IMR-90 (cell line): Measurements from ENCODE around the gene MAGEB16. TPM values are rescaled to one million over a fixed set of nuclear protein-coding genes. Genes with fewer than 3 reads are reported as not detected.

Experiments
- ATAC-seq: fragments of 200-7000 bp; cut with Tn5 transposase; 2 replicates; pipeline ENCODE4 v1.9.1; 2020; ENCODE audit warnings: low read depth, mild to moderate bottlenecking, moderate library complexity
- BruUV-seq: library from RNA; stranded (reverse); fragments of 400-500 nt; replicated peaks from 2 replicates; lab custom pipeline; 2021; lab: Mats Ljungman, UMichigan
- CTCF ChIA-PET: fragments of 300-600 bp; formaldehyde crosslinking; extraction: SDS; loops from one replicate; lab custom pipeline; 2021; ENCODE audit warnings: antibody characterized with exemption; lab: Yijun Ruan, JAX
- POLR2A ChIA-PET: fragments of 300-600 bp; sonication (Branson Sonifier 250); formaldehyde crosslinking; loops from one replicate; lab custom pipeline; 2022; ENCODE audit warnings: antibody characterized with exemption; ENCODE audit not compliant: unreplicated experiment; lab: Charles Lee
- DNase-seq: peaks from one replicate; pipeline ENCODE4 v3.0.0; 2013
- H2AFZ ChIP-seq: replicated peaks from 2 replicates; pipeline ENCODE3; 2013; ENCODE audit warnings: low read length, mild to moderate bottlenecking; ENCODE audit not compliant: poor library complexity
- H2AK5ac ChIP-seq: 2 replicates; pipeline ENCODE4 v1.6.1; 2013; ENCODE audit warnings: low read depth, low read length, inconsistent platforms
- H2AK9ac ChIP-seq: replicated peaks from 2 replicates; pipeline ENCODE3; 2013; ENCODE audit warnings: mild to moderate bottlenecking, low read depth, low read length, moderate library complexity; ENCODE audit not compliant: poor library complexity
- H2BK120ac ChIP-seq: 2 replicates; pipeline ENCODE4 v1.6.1; 2013; ENCODE audit warnings: low read depth, low read length, inconsistent platforms
- H2BK15ac ChIP-seq: 3 replicates; pipeline ENCODE4 v1.6.1; 2013; ENCODE audit warnings: low read depth, low read length, inconsistent platforms
- H2BK20ac ChIP-seq: 2 replicates; pipeline ENCODE4 v1.6.1; 2013; ENCODE audit warnings: low read depth, mild to moderate bottlenecking, inconsistent platforms, low read length, moderate library complexity
- H2BK5ac ChIP-seq: 2 replicates; pipeline ENCODE4 v1.6.1; 2013; ENCODE audit warnings: mild to moderate bottlenecking, low read depth, low read length, inconsistent platforms; ENCODE audit not compliant: poor library complexity, severe bottlenecking
- H3K14ac ChIP-seq: replicated peaks from 2 replicates; pipeline ENCODE4 v1.6.1; 2013; ENCODE audit warnings: low read depth, low read length, inconsistent platforms
- H3K18ac ChIP-seq: 2 replicates; pipeline ENCODE4 v1.6.1; 2013; ENCODE audit warnings: low read depth, low read length, control low read depth
- H3K23ac ChIP-seq: 2 replicates; pipeline ENCODE4 v1.6.1; 2013; ENCODE audit warnings: low read depth, low read length, inconsistent platforms
- H3K27ac ChIP-seq: 2 replicates; pipeline ENCODE4 v1.5.1; 2013; ENCODE audit warnings: mild to moderate bottlenecking, control low read depth, low read length; ENCODE audit not compliant: insufficient read depth
- H3K27me3 ChIP-seq: 2 replicates; pipeline ENCODE4 v1.6.1; 2013; ENCODE audit warnings: low read length; ENCODE audit not compliant: control insufficient read depth, insufficient read depth
- H3K36me3 ChIP-seq: 2 replicates; pipeline ENCODE4 v1.6.1; 2013; ENCODE audit warnings: low read length, mixed read lengths; ENCODE audit not compliant: control insufficient read depth, insufficient read depth
- H3K4ac ChIP-seq: 2 replicates; pipeline ENCODE4 v1.6.1; 2013; ENCODE audit warnings: low read depth, low read length, inconsistent platforms
- H3K4me1 ChIP-seq: 2 replicates; pipeline ENCODE4 v1.6.1; 2013; ENCODE audit warnings: low read length, mixed read lengths; ENCODE audit not compliant: control insufficient read depth, insufficient read depth
- H3K4me2 ChIP-seq: 2 replicates; pipeline ENCODE4 v1.6.1; 2013; ENCODE audit warnings: low read depth, mild to moderate bottlenecking, control low read depth, low read length, moderate library complexity
- H3K4me3 ChIP-seq: 2 replicates; pipeline ENCODE4 v1.5.1; 2013; ENCODE audit warnings: low read depth, mild to moderate bottlenecking, control low read depth, low read length, moderate library complexity; ENCODE audit not compliant: insufficient read depth
- H3K56ac ChIP-seq: 2 replicates; pipeline ENCODE4 v1.6.1; 2013; ENCODE audit warnings: low read length, inconsistent platforms; ENCODE audit not compliant: insufficient read depth; ENCODE audit errors: extremely low read depth
- H3K79me1 ChIP-seq, 2 experiments: 2 replicates each; pipeline ENCODE4 v1.6.1; 2013; ENCODE audit warnings: low read length in 2 of 2, inconsistent platforms in 1 of 2, low read depth in 1 of 2
- H3K9ac ChIP-seq: 2 replicates; pipeline ENCODE4 v1.6.1; 2013; ENCODE audit warnings: low read depth, low read length, control low read depth
- H3K9me1 ChIP-seq: 2 replicates; pipeline ENCODE4 v1.6.1; 2013; ENCODE audit warnings: low read length, inconsistent platforms; ENCODE audit not compliant: insufficient read depth
- H3K9me3 ChIP-seq: 2 replicates; pipeline ENCODE4 v1.6.1; 2013; ENCODE audit warnings: low read length; ENCODE audit not compliant: control insufficient read depth, insufficient read depth
- H4K20me1 ChIP-seq: 2 replicates; pipeline ENCODE4 v1.6.1; 2013; ENCODE audit warnings: low read length, inconsistent platforms; ENCODE audit not compliant: insufficient read depth
- H4K5ac ChIP-seq: 2 replicates; pipeline ENCODE4 v1.6.1; 2013; ENCODE audit warnings: mild to moderate bottlenecking, low read depth, low read length, control low read depth
- H4K8ac ChIP-seq, 2 experiments: 2 replicates each; pipeline ENCODE4 v1.6.1; 2013; ENCODE audit warnings: low read depth in 2 of 2, low read length in 2 of 2, control low read depth in 1 of 2, inconsistent platforms in 1 of 2
- H4K91ac ChIP-seq: 2 replicates; pipeline ENCODE4 v1.6.1; 2013; ENCODE audit warnings: low read depth, low read length, inconsistent platforms; ENCODE audit not compliant: insufficient read depth
- BHLHE40 ChIP-seq: fragments of 150-350 bp; IDR thresholded peaks from 2 replicates; pipeline ENCODE4 v1.6.1; 2016; ENCODE audit warnings: mild to moderate bottlenecking, low read depth, low read length
- CEBPB ChIP-seq: IDR thresholded peaks from 2 replicates; pipeline ENCODE4 v1.6.1; 2012; ENCODE audit warnings: low read depth, low read length, improper control_type of control experiment
- CHD1 ChIP-seq: IDR thresholded peaks from 2 replicates; pipeline ENCODE4 v1.6.1; 2012; ENCODE audit warnings: low read depth, low read length, improper control_type of control experiment
- CTCF ChIP-seq: conservative IDR thresholded peaks from 2 replicates; pipeline ENCODE4 v1.5.1; 2012; ENCODE audit warnings: mild to moderate bottlenecking, low read depth, low read length, improper control_type of control experiment
- ELK1 ChIP-seq: fragments of 150-350 bp; IDR thresholded peaks from 2 replicates; pipeline ENCODE4 v1.6.1; 2016; ENCODE audit warnings: low read depth, mild to moderate bottlenecking, low read length, moderate library complexity, borderline replicate concordance
- FOS ChIP-seq: fragments of 150-350 bp; IDR thresholded peaks from 2 replicates; pipeline ENCODE4 v1.6.1; 2016; ENCODE audit warnings: low read depth, low read length
- MAFK ChIP-seq: IDR thresholded peaks from 2 replicates; pipeline ENCODE4 v1.6.1; 2012; ENCODE audit warnings: low read depth, low read length, improper control_type of control experiment
- MAZ ChIP-seq: IDR thresholded peaks from 2 replicates; pipeline ENCODE4 v1.6.1; 2012; ENCODE audit warnings: low read depth, mild to moderate bottlenecking, low read length, improper control_type of control experiment, moderate library complexity, borderline replicate concordance
- MXI1 ChIP-seq: IDR thresholded peaks from 2 replicates; pipeline ENCODE4 v1.6.1; 2012; ENCODE audit warnings: low read depth, mild to moderate bottlenecking, low read length, moderate library complexity, borderline replicate concordance
- NFE2L2 ChIP-seq: fragments of 150-350 bp; IDR thresholded peaks from 2 replicates; pipeline ENCODE4 v1.6.1; 2016; ENCODE audit warnings: low read depth, mild to moderate bottlenecking, low read length
- POLR2A ChIP-seq: IDR thresholded peaks from 2 replicates; pipeline ENCODE4 v1.6.1; 2012; ENCODE audit warnings: mild to moderate bottlenecking, low read depth, low read length
- RAD21 ChIP-seq: IDR thresholded peaks from 2 replicates; pipeline ENCODE4 v1.6.1; 2012; ENCODE audit warnings: low read length, improper control_type of control experiment
- RCOR1 ChIP-seq: IDR thresholded peaks from 2 replicates; pipeline ENCODE4 v1.6.1; 2012; ENCODE audit warnings: mild to moderate bottlenecking, low read length, improper control_type of control experiment; ENCODE audit not compliant: insufficient replicate concordance
- RFX5 ChIP-seq: IDR thresholded peaks from 2 replicates; pipeline ENCODE4 v1.8.0; 2012; ENCODE audit warnings: low read depth, mild to moderate bottlenecking, low read length, moderate library complexity
- SMC3 ChIP-seq: fragments of 150-350 bp; IDR thresholded peaks from 2 replicates; pipeline ENCODE4 v1.6.1; 2016; ENCODE audit warnings: low read depth, mild to moderate bottlenecking, antibody characterized with exemption, low read length, moderate library complexity
- USF2 ChIP-seq: fragments of 150-350 bp; IDR thresholded peaks from 2 replicates; pipeline ENCODE4 v1.6.1; 2017; ENCODE audit warnings: mild to moderate bottlenecking, antibody characterized with exemption, low read length, low read depth
- WGBS, 2 experiments: methylation state at CpG; one replicate each; pipeline versions ENCODE4 v1.1.5 to v1.1.7; 2013; ENCODE audit warnings: missing lambda C conversion rate in 2 of 2; ENCODE audit not compliant: insufficient read length in 1 of 2; ENCODE audit errors: extremely low coverage in 2 of 2; 5-methylcytosine and 5-hydroxymethylcytosine counted together
- dilution Hi-C: fragments of 300-500 bp; cut with HindIII; formaldehyde crosslinking; loops from one replicate; pipeline ENCODE4 v1.14.3; 2018; ENCODE audit warnings: low sequenced_read_pairs; ENCODE audit not compliant: unreplicated experiment
- in situ Hi-C: fragments of 300-500 bp; cut with MboI; formaldehyde crosslinking; loops from 3 replicates; pipeline ENCODE4 v1.14.3; 2019; ENCODE audit warnings: low sequenced_read_pairs, inconsistent platforms, mixed read lengths
- intact Hi-C: fragments of 100-400 bp; cut with micrococcal nuclease; formaldehyde crosslinking; loops from 2 replicates; pipeline ENCODE4 v1.10.0; 2022
- polyA plus RNA-seq, 3 experiments: library from polyadenylated mRNA; depleted of rRNA; stranded (reverse); fragments of >200 nt; gene quantifications; 2 replicates each; pipeline ENCODE4 v1.2.3, GENCODE V29; 2012; ENCODE audit warnings: low replicate concordance in 1 of 3
- total RNA-seq: library from RNA; depleted of rRNA; stranded (reverse); fragments of >200 nt; gene quantifications from 2 replicates; pipeline ENCODE4 v1.2.3, GENCODE V29; 2012

MAGEB16 gene
- total and polyA plus RNA-seq, 2 of the 4 experiments (the other 2 are of a cell fraction) = not detected

GRCh38 chrX:35847736-35848135 is 49.6 kb downstream of the MAGEB16 start:
- H3K79me1 ChIP-seq = no peaks in the 10 kb centered on the region
- H3K4me1 ChIP-seq = no peaks in the 10 kb centered on the region
- H2BK120ac ChIP-seq = no peak overlapping the region
- no peak overlapping the region for H2BK20ac ChIP-seq
- no peaks in the 10 kb centered on the region for H4K20me1 ChIP-seq
- H3K4ac ChIP-seq = no peak overlapping the region
- no peak overlapping the region for H4K5ac ChIP-seq
- H4K8ac ChIP-seq = no peak overlapping the region
- no peak overlapping the region for H2AK5ac ChIP-seq
- no peak overlapping the region for H3K9ac ChIP-seq
- no peak overlapping the region for H2AK9ac ChIP-seq
- no CpG with 5 or more reads among the region's 4 CpGs for WGBS, 2 experiments
- dilution Hi-C loops = no loop called here
- intact Hi-C loops = no loop called here
- in situ Hi-C loops = no loop called here
- DNase-seq (no peak), ATAC-seq (no peak)
- H3K9me3 ChIP-seq = no peaks in the 10 kb centered on the region
- no peak overlapping the region for H4K91ac ChIP-seq
- no peak overlapping the region for H2BK15ac ChIP-seq
- no peak overlapping the region for H2AFZ ChIP-seq
- H2BK5ac ChIP-seq = no peak overlapping the region
- no peak overlapping the region for H3K4me3 ChIP-seq
- H3K23ac ChIP-seq = no peak overlapping the region
- no peak overlapping the region for H3K18ac ChIP-seq
- no peaks in the 10 kb centered on the region for H3K9me1 ChIP-seq
- TF ChIP-seq RFX5 = no peak
- no peak for TF ChIP-seq BHLHE40
- TF ChIP-seq SMC3 = no peak
- no peak for TF ChIP-seq CEBPB
- no peak for TF ChIP-seq CTCF
- no peak for TF ChIP-seq RCOR1
- no peak for TF ChIP-seq ELK1
- no peak for TF ChIP-seq POLR2A
- TF ChIP-seq MAZ = no peak
- no peak for TF ChIP-seq NFE2L2
- no peak for TF ChIP-seq MXI1
- no peak for TF ChIP-seq FOS
- no peak for TF ChIP-seq MAFK
- no peak for TF ChIP-seq CHD1
- TF ChIP-seq USF2 = no peak
- no peak for TF ChIP-seq RAD21
- ChIA-PET CTCF (no interaction called here), POLR2A (no interaction called here)
- no peak overlapping the region for H3K14ac ChIP-seq
- BruUV-seq = no TSS peak
- H3K27ac ChIP-seq = no peak overlapping the region
- no peaks in the 10 kb centered on the region for H3K27me3 ChIP-seq
- H3K56ac ChIP-seq = no peak overlapping the region
- H3K4me2 ChIP-seq = no peak overlapping the region
- H3K36me3 ChIP-seq = no peaks in the 10 kb centered on the region
